SK-N-SH (cell line): Measurements from ENCODE around the gene SPDEF.

Source experiments
- CTCF ChIP-seq: fragments of 200-600 bp; sonication (generic); IDR thresholded peaks from 2 replicates; pipeline ENCODE4 v1.6.1; 2017; ENCODE audit warnings: antibody characterized with exemption, mild to moderate bottlenecking, moderate library complexity
- EP300 ChIP-seq, 2 experiments: IDR thresholded peaks; 2 replicates each; pipeline versions ENCODE4 v1.4.0 to v1.6.1; 2012; ENCODE audit warnings: borderline replicate concordance in 1 of 2, low read depth in 1 of 2, low read length in 1 of 2
- EZH2phosphoT487 ChIP-seq: fragments of 200-600 bp; sonication (generic); IDR thresholded peaks from 2 replicates; pipeline ENCODE4 v1.6.1; 2017; ENCODE audit warnings: low read depth, mixed run types, mild to moderate bottlenecking, antibody characterized with exemption, moderate library complexity, borderline replicate concordance
- FOXM1 ChIP-seq: IDR thresholded peaks from 2 replicates; pipeline ENCODE4 v1.4.0; 2012; ENCODE audit warnings: low read depth, mild to moderate bottlenecking
- PBX3 ChIP-seq: IDR thresholded peaks from 2 replicates; pipeline ENCODE4; 2012
- POLR2AphosphoS5 ChIP-seq: IDR thresholded peaks from 2 replicates; pipeline ENCODE4 v1.6.1; 2012; ENCODE audit warnings: low read depth, low read length
- RAD21 ChIP-seq: IDR thresholded peaks from 2 replicates; pipeline ENCODE4 v1.6.1; 2012; ENCODE audit warnings: mild to moderate bottlenecking, low read length
- REST ChIP-seq: IDR thresholded peaks from 2 replicates; pipeline ENCODE4 v1.6.1; 2012; ENCODE audit warnings: mild to moderate bottlenecking, low read depth, low read length, moderate library complexity
- TAF1 ChIP-seq: IDR thresholded peaks from 2 replicates; pipeline ENCODE4 v1.6.1; 2012; ENCODE audit warnings: low read depth, mild to moderate bottlenecking, low read length, moderate library complexity, borderline replicate concordance
- TCF12 ChIP-seq: IDR thresholded peaks from 2 replicates; pipeline ENCODE4 v1.4.0; 2012
- TEAD4 ChIP-seq: IDR thresholded peaks from 2 replicates; pipeline ENCODE4 v1.4.0; 2012; ENCODE audit warnings: mild to moderate bottlenecking, borderline replicate concordance; ENCODE audit not compliant: insufficient read depth
- USF1 ChIP-seq: IDR thresholded peaks from 2 replicates; pipeline ENCODE4 v1.4.0; 2012; ENCODE audit warnings: low read depth, borderline replicate concordance
- ZBTB33 ChIP-seq: IDR thresholded peaks from 2 replicates; pipeline ENCODE4 v1.4.0; 2012; ENCODE audit warnings: low read depth, borderline replicate concordance

- TF ChIP-seq FOXM1 (no peak), REST (no peak), CTCF (peak; percentile 60), RAD21 (peak; percentile 68), EP300 (IDR thresholded peaks at IDR 0.05; ENCODE audit: borderline replicate concordance in 1 of 2, low read depth in 1 of 2, low read length in 1 of 2) (no peak), POLR2AphosphoS5 (peak; percentile 26; the same call in 1 of the 2 replicates), USF1 (no peak), ZBTB33 (no peak), PBX3 (no peak), EZH2phosphoT487 (no peak), TEAD4 (no peak), TCF12 (no peak), TAF1 (no peak)
Observed at GRCh38 chr6:34526992-34527728, 29.0 kb downstream of the SPDEF start.
